Choroid plexus epithelial cell (primary cell): Measurements from ENCODE around the gene NUP62.

Experiments used
- DNase-seq: peaks from one replicate; pipeline ENCODE4 v3.0.0-alpha.2; 2010; ENCODE audit warnings: low read depth
- H3K4me3 ChIP-seq: 2 replicates; pipeline ENCODE4 v1.5.1; 2011; ENCODE audit warnings: low read depth, mild to moderate bottlenecking, control low read depth, low read length, moderate library complexity
- CTCF ChIP-seq: conservative IDR thresholded peaks from 2 replicates; pipeline ENCODE4 v1.5.1; 2011; ENCODE audit warnings: low read depth, mild to moderate bottlenecking, control low read depth, inconsistent platforms, low read length, moderate library complexity

Gene NUP62

DNA sequence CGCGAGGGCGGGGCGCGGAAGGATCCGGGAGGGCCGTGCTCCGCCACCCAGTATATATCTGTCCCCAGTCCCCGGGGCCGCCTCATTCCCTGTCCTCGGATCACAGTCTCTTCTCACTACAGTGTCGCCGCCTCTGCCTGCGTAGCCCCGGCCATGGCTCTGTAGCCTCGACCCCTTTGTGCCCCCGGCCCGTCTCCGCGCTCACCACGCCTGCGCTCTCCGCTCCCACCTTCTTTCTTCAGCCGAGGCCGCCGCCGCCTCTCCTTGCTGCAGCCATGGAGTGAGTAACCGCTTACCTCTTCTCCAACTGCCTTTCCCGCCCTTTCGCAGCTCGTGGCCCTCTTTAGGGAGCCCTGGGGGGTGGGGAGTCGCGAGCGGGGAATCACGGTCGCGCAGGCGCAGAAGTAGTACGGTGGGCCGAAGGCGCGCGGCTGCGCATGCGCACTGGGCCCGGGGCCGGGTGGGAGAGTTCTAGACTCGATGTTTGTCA lies at the start of gene NUP62, which contains the start of gene ATF5:
TSS of gene NUP62 (minus strand) at position 384 of the 490 bp plus-strand sequence. CDS start 19,697 bp downstream, outside the sequence.
TSS of gene ATF5 (plus strand) at position 85 of the 490 bp plus-strand sequence. CDS start 1,646 bp downstream, outside the sequence.
- TF ChIP-seq CTCF: no peak
- peak; percentile 82 for DNase-seq
- peak within 1 kb of the TSS; percentile 98 for H3K4me3 ChIP-seq

DNA sequence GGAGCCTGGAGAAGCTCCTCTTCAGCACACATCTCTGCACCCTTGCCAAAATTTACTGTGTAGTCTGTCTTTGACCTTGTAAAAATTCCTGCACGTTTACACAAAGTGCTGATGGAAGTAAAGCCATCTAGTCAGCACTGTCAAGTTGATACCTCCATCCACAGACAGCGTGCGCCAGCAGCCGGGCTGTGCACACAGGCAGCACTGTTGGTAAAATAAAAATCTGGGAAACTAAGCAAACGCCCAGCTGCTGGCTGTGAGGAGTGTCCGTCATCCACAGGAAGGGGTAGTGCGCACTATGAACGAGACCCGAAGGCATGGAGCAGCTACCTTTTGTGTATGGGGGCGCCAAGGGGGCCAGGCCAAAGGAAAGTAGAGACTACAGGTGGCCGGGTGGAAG lies 49.0 kb upstream of the NUP62 start:
- TF ChIP-seq CTCF: no peak
- DNase-seq: no peak
- H3K4me3 ChIP-seq: no peak overlapping the region

DNA sequence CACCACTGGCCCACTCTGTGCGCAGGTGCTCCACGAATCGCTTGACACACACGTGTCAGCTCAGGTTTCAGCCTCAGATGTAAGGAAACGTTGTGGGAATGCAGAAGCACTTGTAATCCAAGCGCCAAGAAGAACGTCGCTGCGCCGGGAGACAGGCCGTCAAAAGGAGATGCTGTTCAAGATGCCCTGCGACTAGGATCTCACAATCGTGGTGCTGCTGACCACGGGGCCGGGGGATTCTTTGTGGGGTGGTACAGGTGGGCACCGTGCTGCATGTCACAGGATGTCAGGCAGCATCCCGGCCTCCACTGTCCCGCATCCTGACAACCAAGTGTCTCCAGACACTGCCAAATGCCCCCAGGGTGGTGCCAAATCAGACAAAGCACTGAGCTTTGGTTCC lies 48.6 kb upstream of the NUP62 start:
- no peak overlapping the region for H3K4me3 ChIP-seq
- no peak for DNase-seq
- no peak for TF ChIP-seq CTCF

DNA sequence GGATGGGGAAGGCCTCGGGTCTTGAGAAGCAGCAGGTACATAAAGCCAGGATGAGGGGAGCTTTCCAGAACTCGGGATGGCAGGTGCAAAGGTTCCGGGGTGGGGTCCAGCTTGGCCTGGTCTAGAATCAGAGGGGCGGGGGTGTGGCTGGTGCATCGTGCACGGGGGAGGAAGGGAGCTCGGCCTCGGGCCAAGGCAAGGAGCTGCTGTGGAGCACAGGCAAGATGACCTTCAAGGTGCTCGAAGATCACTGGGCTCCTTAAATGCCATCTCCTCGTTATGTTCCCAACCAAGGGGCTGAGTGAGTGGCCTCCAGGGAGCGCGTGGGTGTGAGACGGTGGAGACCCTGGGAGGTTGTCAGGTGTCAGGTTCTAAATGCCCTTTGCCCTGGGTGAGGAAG lies 47.8 kb upstream of the NUP62 start:
- DNase-seq: no peak
- TF ChIP-seq CTCF: no peak
- H3K4me3 ChIP-seq: no peak overlapping the region

GRCh38 chr19:49976496-49976895 lies 47.2 kb upstream of the NUP62 start:
- TF ChIP-seq CTCF: no peak
- no peak overlapping the region for H3K4me3 ChIP-seq
- DNase-seq: peak; percentile 27

DNA sequence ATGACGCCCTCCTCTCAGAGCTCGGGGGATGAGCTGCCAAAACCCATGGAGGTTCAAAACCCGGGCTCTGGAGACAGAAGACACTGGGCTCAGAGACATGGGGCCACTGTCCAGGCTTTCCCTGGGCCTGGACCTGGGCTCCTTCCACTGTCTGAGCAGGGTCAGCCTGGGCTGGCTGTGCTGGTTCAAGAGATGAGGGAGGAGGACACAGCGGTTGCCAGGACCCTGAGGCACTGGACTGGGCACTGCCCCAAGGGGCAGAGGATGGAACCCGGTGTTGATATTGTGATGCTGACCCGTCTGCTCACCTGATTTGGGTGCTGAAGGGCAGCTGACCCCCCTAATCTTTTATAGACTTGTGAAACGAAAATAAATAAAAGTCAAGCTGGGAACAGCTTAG lies 45.7 kb upstream of the NUP62 start:
- H3K4me3 ChIP-seq: no peak overlapping the region
- TF ChIP-seq CTCF: no peak
- DNase-seq: no peak

DNA sequence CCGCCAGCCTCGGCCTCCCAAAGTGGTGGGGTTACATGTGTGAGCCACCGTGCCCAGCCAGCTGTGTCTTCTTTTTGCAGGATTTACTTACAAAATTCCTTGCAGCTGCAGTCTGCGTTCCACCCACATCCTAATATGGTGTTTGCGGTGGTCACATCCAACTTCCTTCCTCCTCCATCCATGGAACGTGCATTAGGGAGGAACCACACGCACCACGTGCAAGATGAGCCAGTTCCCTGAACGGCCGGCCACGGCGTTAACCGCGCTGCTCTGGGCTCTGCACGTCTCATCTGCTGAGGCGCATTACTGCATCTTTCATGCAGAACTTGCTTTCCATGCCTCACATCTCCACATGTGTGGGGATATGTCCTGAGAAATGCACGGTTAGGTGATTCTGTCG lies 44.7 kb upstream of the NUP62 start:
- no peak for TF ChIP-seq CTCF
- no peak for DNase-seq
- H3K4me3 ChIP-seq: no peak overlapping the region
